Measurements from ENCODE around the gene IL27RA. TPM values are rescaled to one million over a fixed set of nuclear protein-coding genes. Genes with fewer than 3 reads are reported as not detected.

IL27RA gene
- total RNA-seq, 1 experiment from 2014 or later = 18.3 TPM

DNA sequence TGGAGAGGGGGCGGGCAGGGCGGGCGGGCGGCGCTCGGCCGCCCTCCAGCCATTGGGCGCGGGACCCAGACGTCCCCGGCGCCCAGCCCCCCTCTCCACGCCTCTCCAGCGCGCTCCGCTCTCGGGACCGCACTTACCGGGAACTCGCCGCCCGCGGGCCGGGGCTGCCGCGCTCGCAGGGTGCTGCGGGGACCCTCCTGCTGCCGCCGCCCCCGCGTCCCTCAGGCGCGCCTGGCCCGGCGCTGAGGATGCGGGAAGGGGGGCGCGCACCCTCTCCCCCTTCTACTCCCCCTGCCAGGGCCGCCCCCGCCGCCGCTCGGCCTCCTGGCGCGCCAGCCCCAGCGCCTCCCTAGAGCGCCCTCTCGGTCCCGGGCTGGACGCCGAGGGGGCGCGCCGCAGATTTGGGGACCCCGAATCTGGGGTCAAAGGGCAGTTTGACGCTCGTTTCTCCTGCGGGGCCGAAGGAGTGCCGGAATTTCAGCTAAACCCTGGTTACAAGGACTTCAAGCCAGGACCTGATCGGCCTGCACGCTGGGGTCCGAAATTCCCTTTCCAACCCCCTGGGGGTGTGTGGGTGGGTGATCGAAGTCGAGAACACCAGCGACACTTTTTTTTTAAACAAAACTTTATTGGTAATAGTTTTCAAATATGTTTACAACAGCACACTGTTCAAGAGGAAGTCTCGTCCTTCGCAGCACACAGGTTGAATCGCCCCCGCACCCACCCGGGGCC is 59.7 kb downstream of the IL27RA start:
- H3K4me2 ChIP-seq (ENCODE audit: low read length) = peak overlapping the region; percentile 91
- peaks cover 3 to 7% of the 10 kb centered on the region in 2 experiments; a peak in 1 of 4 replicates for H3K9me3 ChIP-seq (ENCODE audit: control insufficient read depth in 1 of 2, insufficient read depth in 1 of 2, low read depth in 1 of 2, low read length in 2 of 2)
- POLR2A ChIA-PET = interaction anchor here (0.6 kb wide), 1 partner anchor 20 kb away, joined by 3 read pairs; no protein-coding TSS in a partner anchor
- CTCF ChIA-PET = no interaction called here
- intact Hi-C loops (cut with micrococcal nuclease) = no loop called here
- H3K27ac ChIP-seq (ENCODE audit: low read depth, low read length) = peak overlapping the region; percentile 83
- no TSS peak for BruUV-seq (replicated peaks)
- H3K9me2 ChIP-seq (ENCODE audit: insufficient read depth) = no peaks in the 10 kb centered on the region
- H3K79me2 ChIP-seq (ENCODE audit: insufficient read depth, low read length) = no peaks in the 10 kb centered on the region
- H3K27me3 ChIP-seq (ENCODE audit: insufficient read depth, low read length) = no peaks in the 10 kb centered on the region
- H4K20me1 ChIP-seq (ENCODE audit: insufficient read depth) = no peaks in the 10 kb centered on the region
- peak overlapping the region; percentile 41 to 66 for H3K4me3 ChIP-seq (replicated peaks in 1 of 2; ENCODE audit: low read depth in 1 of 2, low read length in 2 of 2)
- peaks cover 0 to 3% of the 10 kb centered on the region in 2 experiments; a peak in 1 of 4 replicates for H3K36me3 ChIP-seq (ENCODE audit: control insufficient read depth in 1 of 2, insufficient read depth in 2 of 2, low read length in 2 of 2)
- no peak overlapping the region for H2AFZ ChIP-seq (ENCODE audit: low read depth, low read length, poor library complexity, severe bottlenecking)
- peaks cover 12 to 19% of the 10 kb centered on the region in 2 experiments for H3K4me1 ChIP-seq (ENCODE audit: control insufficient read depth in 1 of 2, insufficient read depth in 2 of 2, low read length in 2 of 2)
- DNase-seq (ENCODE audit: low read depth, low spot score) (no peak), ATAC-seq (peak; percentile 84)
- H3K9ac ChIP-seq (ENCODE audit: low read length) = peak overlapping the region; percentile 73
- RAD21 ChIA-PET (ENCODE audit: low non-redundant PET in 1 of 2, low total read pairs in 2 of 2, uncharacterized antibody in 2 of 2, unreplicated experiment in 2 of 2) = no interaction called here
- TF ChIP-seq, protein P1, sequence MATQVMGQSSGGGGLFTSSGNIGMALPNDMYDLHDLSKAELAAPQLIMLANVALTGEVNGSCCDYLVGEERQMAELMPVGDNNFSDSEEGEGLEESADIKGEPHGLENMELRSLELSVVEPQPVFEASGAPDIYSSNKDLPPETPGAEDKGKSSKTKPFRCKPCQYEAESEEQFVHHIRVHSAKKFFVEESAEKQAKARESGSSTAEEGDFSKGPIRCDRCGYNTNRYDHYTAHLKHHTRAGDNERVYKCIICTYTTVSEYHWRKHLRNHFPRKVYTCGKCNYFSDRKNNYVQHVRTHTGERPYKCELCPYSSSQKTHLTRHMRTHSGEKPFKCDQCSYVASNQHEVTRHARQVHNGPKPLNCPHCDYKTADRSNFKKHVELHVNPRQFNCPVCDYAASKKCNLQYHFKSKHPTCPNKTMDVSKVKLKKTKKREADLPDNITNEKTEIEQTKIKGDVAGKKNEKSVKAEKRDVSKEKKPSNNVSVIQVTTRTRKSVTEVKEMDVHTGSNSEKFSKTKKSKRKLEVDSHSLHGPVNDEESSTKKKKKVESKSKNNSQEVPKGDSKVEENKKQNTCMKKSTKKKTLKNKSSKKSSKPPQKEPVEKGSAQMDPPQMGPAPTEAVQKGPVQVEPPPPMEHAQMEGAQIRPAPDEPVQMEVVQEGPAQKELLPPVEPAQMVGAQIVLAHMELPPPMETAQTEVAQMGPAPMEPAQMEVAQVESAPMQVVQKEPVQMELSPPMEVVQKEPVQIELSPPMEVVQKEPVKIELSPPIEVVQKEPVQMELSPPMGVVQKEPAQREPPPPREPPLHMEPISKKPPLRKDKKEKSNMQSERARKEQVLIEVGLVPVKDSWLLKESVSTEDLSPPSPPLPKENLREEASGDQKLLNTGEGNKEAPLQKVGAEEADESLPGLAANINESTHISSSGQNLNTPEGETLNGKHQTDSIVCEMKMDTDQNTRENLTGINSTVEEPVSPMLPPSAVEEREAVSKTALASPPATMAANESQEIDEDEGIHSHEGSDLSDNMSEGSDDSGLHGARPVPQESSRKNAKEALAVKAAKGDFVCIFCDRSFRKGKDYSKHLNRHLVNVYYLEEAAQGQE (IDR thresholded peaks at IDR 0.05; ENCODE audit: low read depth) = no peak
- TF ChIP-seq, protein P2, sequence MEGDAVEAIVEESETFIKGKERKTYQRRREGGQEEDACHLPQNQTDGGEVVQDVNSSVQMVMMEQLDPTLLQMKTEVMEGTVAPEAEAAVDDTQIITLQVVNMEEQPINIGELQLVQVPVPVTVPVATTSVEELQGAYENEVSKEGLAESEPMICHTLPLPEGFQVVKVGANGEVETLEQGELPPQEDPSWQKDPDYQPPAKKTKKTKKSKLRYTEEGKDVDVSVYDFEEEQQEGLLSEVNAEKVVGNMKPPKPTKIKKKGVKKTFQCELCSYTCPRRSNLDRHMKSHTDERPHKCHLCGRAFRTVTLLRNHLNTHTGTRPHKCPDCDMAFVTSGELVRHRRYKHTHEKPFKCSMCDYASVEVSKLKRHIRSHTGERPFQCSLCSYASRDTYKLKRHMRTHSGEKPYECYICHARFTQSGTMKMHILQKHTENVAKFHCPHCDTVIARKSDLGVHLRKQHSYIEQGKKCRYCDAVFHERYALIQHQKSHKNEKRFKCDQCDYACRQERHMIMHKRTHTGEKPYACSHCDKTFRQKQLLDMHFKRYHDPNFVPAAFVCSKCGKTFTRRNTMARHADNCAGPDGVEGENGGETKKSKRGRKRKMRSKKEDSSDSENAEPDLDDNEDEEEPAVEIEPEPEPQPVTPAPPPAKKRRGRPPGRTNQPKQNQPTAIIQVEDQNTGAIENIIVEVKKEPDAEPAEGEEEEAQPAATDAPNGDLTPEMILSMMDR (IDR thresholded peaks at IDR 0.05 in 2 of 3, conservative IDR thresholded peaks at IDR 0.05 in 1 of 3; ENCODE audit: borderline replicate concordance in 1 of 3, insufficient read depth in 1 of 3, low read depth in 2 of 3, low read length in 2 of 3) = peak; percentile 27 to 29 (median 29); a peak in 4 of 6 replicates
- TF ChIP-seq CBX3 (IDR thresholded peaks at IDR 0.05; ENCODE audit: low read depth) (no peak), ZFX (IDR thresholded peaks at IDR 0.05) (peak; percentile 39; the same call in 1 of the 2 replicates), EZH2 (IDR thresholded peaks at IDR 0.05) (no peak), RAD21 (IDR thresholded peaks at IDR 0.05; ENCODE audit: low read depth) (no peak), POLR2A (IDR thresholded peaks at IDR 0.05; ENCODE audit: borderline replicate concordance, extremely low read depth, insufficient read depth, insufficient read length) (no peak), SP1 (IDR thresholded peaks at IDR 0.05; ENCODE audit: low read depth) (no peak; the same call in 1 of the 2 replicates), SIN3A (IDR thresholded peaks at IDR 0.05; ENCODE audit: low read depth) (0 out of 2 replicates have a peak, but pooled peaks have one; percentile 2), TCF7L2 (IDR thresholded peaks at IDR 0.05; ENCODE audit: borderline replicate concordance, extremely low read depth, insufficient read depth, insufficient read length) (no peak), SRF (IDR thresholded peaks at IDR 0.05; ENCODE audit: low read depth) (no peak), JUND (IDR thresholded peaks at IDR 0.05) (no peak), EGR1 (IDR thresholded peaks at IDR 0.05; ENCODE audit: low read depth) (peak; percentile 79), ZNF274 (IDR thresholded peaks at IDR 0.05; ENCODE audit: low read depth, low read length) (no peak), POLR2AphosphoS5 (IDR thresholded peaks at IDR 0.05; ENCODE audit: low read depth, low read length) (peak; percentile 78), FOSL1 (IDR thresholded peaks at IDR 0.05; ENCODE audit: low read depth) (no peak), ELF1 (IDR thresholded peaks at IDR 0.05; ENCODE audit: borderline replicate concordance, low read depth) (no peak), CEBPB (IDR thresholded peaks at IDR 0.05; ENCODE audit: low read depth) (no peak)
- TF ChIP-seq, protein P3, sequence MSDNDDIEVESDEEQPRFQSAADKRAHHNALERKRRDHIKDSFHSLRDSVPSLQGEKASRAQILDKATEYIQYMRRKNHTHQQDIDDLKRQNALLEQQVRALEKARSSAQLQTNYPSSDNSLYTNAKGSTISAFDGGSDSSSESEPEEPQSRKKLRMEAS (IDR thresholded peaks at IDR 0.05) = no peak; the same call in 1 of the 2 replicates
- TF ChIP-seq, protein P4, sequence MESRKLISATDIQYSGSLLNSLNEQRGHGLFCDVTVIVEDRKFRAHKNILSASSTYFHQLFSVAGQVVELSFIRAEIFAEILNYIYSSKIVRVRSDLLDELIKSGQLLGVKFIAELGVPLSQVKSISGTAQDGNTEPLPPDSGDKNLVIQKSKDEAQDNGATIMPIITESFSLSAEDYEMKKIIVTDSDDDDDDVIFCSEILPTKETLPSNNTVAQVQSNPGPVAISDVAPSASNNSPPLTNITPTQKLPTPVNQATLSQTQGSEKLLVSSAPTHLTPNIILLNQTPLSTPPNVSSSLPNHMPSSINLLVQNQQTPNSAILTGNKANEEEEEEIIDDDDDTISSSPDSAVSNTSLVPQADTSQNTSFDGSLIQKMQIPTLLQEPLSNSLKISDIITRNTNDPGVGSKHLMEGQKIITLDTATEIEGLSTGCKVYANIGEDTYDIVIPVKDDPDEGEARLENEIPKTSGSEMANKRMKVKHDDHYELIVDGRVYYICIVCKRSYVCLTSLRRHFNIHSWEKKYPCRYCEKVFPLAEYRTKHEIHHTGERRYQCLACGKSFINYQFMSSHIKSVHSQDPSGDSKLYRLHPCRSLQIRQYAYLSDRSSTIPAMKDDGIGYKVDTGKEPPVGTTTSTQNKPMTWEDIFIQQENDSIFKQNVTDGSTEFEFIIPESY (IDR thresholded peaks at IDR 0.05; ENCODE audit: extremely low read depth, insufficient replicate concordance, low read length) = no peak

All from HCT116 (cell line).